ENCODE measurements around the gene SNAP23. TPM values are rescaled to one million over a fixed set of nuclear protein-coding genes. Genes with fewer than 3 reads are reported as not detected.

Gene SNAP23
- 14.7 to 41.5 TPM (median 17.1 TPM) in 5 replicates for total RNA-seq (2022; extraction: Qiagen RNA extraction)

GRCh38 chr15:42495361-42496212 is at the start of gene SNAP23:
Gene SNAP23, plus strand, starts transcription at chr15:42495634. Its CDS starts 16,213 bp downstream, at chr15:42511847.

GRCh38 chr15:42490671-42491538 is 4.5 kb upstream of the SNAP23 start, which contains the start of gene ZNF106:
Gene ZNF106, minus strand, starts transcription at chr15:42491141. Its CDS starts 18,852 bp downstream, at chr15:42472289.

GRCh38 chr15:42548249-42549031 is 53.0 kb downstream of the SNAP23 start, which contains the start of the genes HAUS2 and LRRC57:
Gene HAUS2, plus strand, starts transcription at chr15:42548838. Its CDS starts 35 bp downstream, at chr15:42548873.
Gene LRRC57, minus strand, starts transcription at chr15:42548793. Its CDS starts 359 bp downstream, at chr15:42548434.

GRCh38 chr15:42575188-42576039 is 80.0 kb downstream of the SNAP23 start, which contains the start of gene STARD9:
Gene STARD9, plus strand, starts transcription at chr15:42575606. Its CDS starts 110 bp downstream, at chr15:42575716.

Other genes with a start within 250 kb of the SNAP23 start
- 5.5 to 7.4 TPM (median 6.9 TPM) in 5 replicates for gene GANC, start 222.4 kb upstream of the SNAP23 start, total RNA-seq (2022; extraction: Qiagen RNA extraction)
- 24.9 to 33.8 TPM (median 26.2 TPM) in 5 replicates for gene TMEM87A, start 222.2 kb upstream of the SNAP23 start, total RNA-seq (2022; extraction: Qiagen RNA extraction)
- gene CAPN3, start 136.1 kb upstream of the SNAP23 start, total RNA-seq (2022; extraction: Qiagen RNA extraction): 0.21 to 0.32 TPM (median 0.29 TPM) in 5 replicates
- 7.8 to 12.7 TPM (median 10.2 TPM) in 5 replicates for gene ZNF106, start 4.5 kb upstream of the SNAP23 start, total RNA-seq (2022; extraction: Qiagen RNA extraction)
- gene LRRC57, start 53.2 kb downstream of the SNAP23 start, total RNA-seq (2022; extraction: Qiagen RNA extraction): 10.8 to 13.0 TPM (median 11.7 TPM) in 5 replicates
- gene HAUS2, start 53.2 kb downstream of the SNAP23 start, total RNA-seq (2022; extraction: Qiagen RNA extraction): 18.0 to 20.9 TPM (median 18.7 TPM) in 5 replicates
- 1.2 to 1.9 TPM (median 1.7 TPM) in 5 replicates for gene STARD9, start 80.0 kb downstream of the SNAP23 start, total RNA-seq (2022; extraction: Qiagen RNA extraction)
- gene CDAN1, start 241.5 kb downstream of the SNAP23 start, total RNA-seq (2022; extraction: Qiagen RNA extraction): 5.8 to 8.3 TPM (median 6.5 TPM) in 5 replicates